Breast epithelium (tissue), 3 donors: Measurements from ENCODE around the gene RBM8A.

Source experiments
- POLR2A ChIP-seq: fragments of 450-650 bp; IDR thresholded peaks from one replicate; pipeline ENCODE4 v1.6.1; 2016; ENCODE audit warnings: antibody characterized with exemption, mild to moderate bottlenecking, moderate library complexity
- TF ChIP-seq, protein P1 (sequence below), 3 donors: fragments of 450-650 bp; IDR thresholded peaks; one replicate each; pipeline ENCODE4 v1.5.1; 2016 to 2017; ENCODE audit warnings: antibody characterized with exemption in 3 of 3, mild to moderate bottlenecking in 3 of 3, moderate library complexity in 3 of 3

DNA sequence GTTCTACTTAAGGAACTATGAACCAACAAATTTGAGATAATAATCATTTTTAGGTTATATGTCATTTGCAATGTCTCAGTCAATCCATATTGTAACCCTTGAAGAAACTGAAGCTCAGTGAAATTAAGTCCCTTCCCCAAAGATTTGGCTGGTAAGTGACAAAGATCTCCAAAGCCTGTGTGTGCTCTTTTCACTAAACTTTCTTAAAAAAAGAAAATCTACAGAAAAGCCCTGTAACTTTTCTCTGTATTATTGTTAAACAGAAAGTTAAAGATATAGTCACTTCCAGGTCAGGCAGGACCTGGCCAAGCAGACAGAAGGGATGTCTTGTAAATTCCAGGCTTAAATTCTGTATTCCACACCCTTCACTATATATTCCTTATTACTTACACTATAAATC is 29.1 kb upstream of the RBM8A start:
- TF ChIP-seq, protein P1, sequence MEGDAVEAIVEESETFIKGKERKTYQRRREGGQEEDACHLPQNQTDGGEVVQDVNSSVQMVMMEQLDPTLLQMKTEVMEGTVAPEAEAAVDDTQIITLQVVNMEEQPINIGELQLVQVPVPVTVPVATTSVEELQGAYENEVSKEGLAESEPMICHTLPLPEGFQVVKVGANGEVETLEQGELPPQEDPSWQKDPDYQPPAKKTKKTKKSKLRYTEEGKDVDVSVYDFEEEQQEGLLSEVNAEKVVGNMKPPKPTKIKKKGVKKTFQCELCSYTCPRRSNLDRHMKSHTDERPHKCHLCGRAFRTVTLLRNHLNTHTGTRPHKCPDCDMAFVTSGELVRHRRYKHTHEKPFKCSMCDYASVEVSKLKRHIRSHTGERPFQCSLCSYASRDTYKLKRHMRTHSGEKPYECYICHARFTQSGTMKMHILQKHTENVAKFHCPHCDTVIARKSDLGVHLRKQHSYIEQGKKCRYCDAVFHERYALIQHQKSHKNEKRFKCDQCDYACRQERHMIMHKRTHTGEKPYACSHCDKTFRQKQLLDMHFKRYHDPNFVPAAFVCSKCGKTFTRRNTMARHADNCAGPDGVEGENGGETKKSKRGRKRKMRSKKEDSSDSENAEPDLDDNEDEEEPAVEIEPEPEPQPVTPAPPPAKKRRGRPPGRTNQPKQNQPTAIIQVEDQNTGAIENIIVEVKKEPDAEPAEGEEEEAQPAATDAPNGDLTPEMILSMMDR (IDR thresholded peaks at IDR 0.05): no peak
- TF ChIP-seq POLR2A: no peak
